Liver (tissue), 9 donors: ENCODE measurements around the gene INHBA. TPM values are rescaled to one million over a fixed set of nuclear protein-coding genes. Genes with fewer than 3 reads are reported as not detected.

Experiments used
- DNase-seq: peaks from one replicate; pipeline ENCODE4 v3.0.0-alpha.2; 2017; ENCODE audit warnings: low spot score
- H3K27ac ChIP-seq, 2 donors: one replicate each; pipeline ENCODE4 v1.7.0; 2013; ENCODE audit warnings: inconsistent platforms in 2 of 2, low read length in 2 of 2, control low read depth in 1 of 2, low read depth in 1 of 2, mild to moderate bottlenecking in 1 of 2
- H3K27me3 ChIP-seq, 4 donors: one replicate each; pipeline versions ENCODE4 v1.6.1 to v1.7.0; 2013; ENCODE audit warnings: low read length in 3 of 4, inconsistent platforms in 1 of 4, mild to moderate bottlenecking in 1 of 4, moderate library complexity in 1 of 4; ENCODE audit not compliant: control insufficient read depth in 4 of 4, insufficient read depth in 4 of 4
- H3K36me3 ChIP-seq, 4 donors: one replicate each; pipeline versions ENCODE4 v1.6.1 to v1.7.0; 2013; ENCODE audit warnings: low read length in 3 of 4, mild to moderate bottlenecking in 3 of 4, low read depth in 1 of 4, moderate library complexity in 1 of 4; ENCODE audit not compliant: control insufficient read depth in 4 of 4, insufficient read depth in 3 of 4
- H3K4me1 ChIP-seq, 4 donors: one replicate each; pipeline versions ENCODE4 v1.6.1 to v1.7.0; 2013; ENCODE audit warnings: low read length in 3 of 4, mild to moderate bottlenecking in 3 of 4, moderate library complexity in 1 of 4; ENCODE audit not compliant: control insufficient read depth in 4 of 4, insufficient read depth in 4 of 4
- H3K4me3 ChIP-seq, 3 donors: one replicate each; pipeline versions ENCODE4 v1.6.1 to v1.7.0; 2013; ENCODE audit warnings: low read length in 3 of 3, control low read depth in 1 of 3, low read depth in 1 of 3, mild to moderate bottlenecking in 1 of 3
- H3K9ac ChIP-seq, 2 donors: one replicate each; pipeline ENCODE4 v1.7.0; 2013; ENCODE audit warnings: low read length in 2 of 2, mild to moderate bottlenecking in 2 of 2, moderate library complexity in 2 of 2, control low read depth in 1 of 2, low read depth in 1 of 2
- H3K9me3 ChIP-seq, 4 donors: one replicate each; pipeline versions ENCODE4 v1.6.1 to v1.7.0; 2013; ENCODE audit warnings: low read length in 3 of 4; ENCODE audit not compliant: control insufficient read depth in 4 of 4
- ATF3 ChIP-seq: IDR thresholded peaks from 2 replicates; pipeline ENCODE4 v1.6.1; 2016; ENCODE audit warnings: antibody characterized with exemption
- CTCF ChIP-seq: fragments of 150-350 bp; IDR thresholded peaks from 2 replicates; pipeline ENCODE4 v1.5.1; 2017; ENCODE audit warnings: improper control_type of control experiment, low read depth, low read length; ENCODE audit not compliant: missing input control
- EGR1 ChIP-seq, 2 donors: IDR thresholded peaks; 2 replicates each; pipeline ENCODE4 v1.6.1; 2016 to 2018; ENCODE audit warnings: antibody characterized with exemption in 2 of 2, low read depth in 2 of 2
- FOXA1 ChIP-seq: IDR thresholded peaks from 2 replicates; pipeline ENCODE4 v1.6.1; 2016; ENCODE audit warnings: antibody characterized with exemption
- FOXA2 ChIP-seq: IDR thresholded peaks from 2 replicates; pipeline ENCODE4 v1.6.1; 2016; ENCODE audit warnings: antibody characterized with exemption
- GABPA ChIP-seq, 2 donors: IDR thresholded peaks in 1 of 2; conservative IDR thresholded peaks in 1 of 2; 2 replicates each; pipeline ENCODE4 v1.6.1; 2016; ENCODE audit warnings: antibody characterized with exemption in 2 of 2, mild to moderate bottlenecking in 1 of 2, moderate library complexity in 1 of 2
- HNF4G ChIP-seq: IDR thresholded peaks from 2 replicates; pipeline ENCODE4 v1.6.1; 2016; ENCODE audit warnings: antibody characterized with exemption
- JUND ChIP-seq, 2 donors: IDR thresholded peaks; 2 replicates each; pipeline ENCODE4 v1.6.1; 2016; ENCODE audit warnings: antibody characterized with exemption in 2 of 2
- MAX ChIP-seq: IDR thresholded peaks from 2 replicates; pipeline ENCODE4 v1.6.1; 2016; ENCODE audit warnings: antibody characterized with exemption
- NR2F2 ChIP-seq: IDR thresholded peaks from 2 replicates; pipeline ENCODE4 v1.6.1; 2016; ENCODE audit warnings: antibody characterized with exemption
- RAD21 ChIP-seq, 2 donors: IDR thresholded peaks; 2 replicates each; pipeline ENCODE4 v1.6.1; 2016; ENCODE audit warnings: antibody characterized with exemption in 2 of 2, mild to moderate bottlenecking in 2 of 2
- REST ChIP-seq: IDR thresholded peaks from 2 replicates; pipeline ENCODE4 v1.6.1; 2016; ENCODE audit warnings: antibody characterized with exemption, mild to moderate bottlenecking
- SP1 ChIP-seq: IDR thresholded peaks from 2 replicates; pipeline ENCODE4 v1.6.1; 2018; ENCODE audit warnings: antibody characterized with exemption, mild to moderate bottlenecking
- TAF1 ChIP-seq: conservative IDR thresholded peaks from 2 replicates; pipeline ENCODE4 v1.6.1; 2016; ENCODE audit warnings: antibody characterized with exemption, mild to moderate bottlenecking
- YY1 ChIP-seq: IDR thresholded peaks from 2 replicates; pipeline ENCODE4 v1.6.1; 2016; ENCODE audit warnings: antibody characterized with exemption, mild to moderate bottlenecking
- ZBTB33 ChIP-seq: IDR thresholded peaks from 2 replicates; pipeline ENCODE4 v1.6.1; 2016; ENCODE audit warnings: antibody characterized with exemption
- WGBS: extraction: QIAGEN DNeasy Blood & Tissue Kit; methylation state at CpG from one replicate; pipeline ENCODE4 v1.1.7; 2013; 5-methylcytosine and 5-hydroxymethylcytosine counted together
- polyA plus RNA-seq, 2 donors: library from polyadenylated mRNA; stranded (reverse) in 1 of 2; unstranded in 1 of 2; fragments of 200-250 nt in 1 of 2; fragments of >200 nt in 1 of 2; fragmentation: Nextera tagmentation in 1 of 2; extraction: Ambion mirVana in 1 of 2; gene quantifications; one replicate each; pipeline versions ENCODE4 v1.2.1 to v1.2.3, GENCODE V29; 2013 to 2015
- total RNA-seq, 2 donors: library from RNA; depleted of rRNA; stranded (reverse); fragments of >200 nt; gene quantifications; one replicate each; pipeline ENCODE4 v1.2.3, GENCODE V29; 2014
- donor health status: healthy.
- donor health status: healthy.
- donor health status: healthy.
- donor health status: healthy.
- donor health status: healthy.

The INHBA gene
- total and polyA plus RNA-seq, 4 donors: 0.23 to 8.9 (median 3.0) TPM

GRCh38 chr7:41732436-41732785 is 29.5 kb upstream of the INHBA start:
- H3K36me3 ChIP-seq: no peaks in the 10 kb centered on the region
- H3K27me3 ChIP-seq: no peaks in the 10 kb centered on the region
- H3K4me1 ChIP-seq: peaks cover 0 to 4% (median 0%) of the 10 kb centered on the region in 4 donors
- no peak overlapping the region for H3K9ac ChIP-seq
- WGBS: 31% methylated on average over 3 of the region's 3 CpGs
- DNase-seq: no peak
- H3K9me3 ChIP-seq: no peaks in the 10 kb centered on the region
- no peak for TF ChIP-seq MAX
- TF ChIP-seq GABPA (IDR thresholded peaks at IDR 0.05 in 1 of 2, conservative IDR thresholded peaks at IDR 0.05 in 1 of 2): no peak
- no peak for TF ChIP-seq CTCF
- TF ChIP-seq SP1: no peak
- no peak for TF ChIP-seq NR2F2
- no peak for TF ChIP-seq REST
- TF ChIP-seq RAD21 (IDR thresholded peaks at IDR 0.05): no peak
- TF ChIP-seq EGR1 (IDR thresholded peaks at IDR 0.05; ENCODE audit: low read depth in 2 of 2): no peak
- TF ChIP-seq HNF4G: no peak
- no peak for TF ChIP-seq ATF3
- TF ChIP-seq TAF1: no peak
- no peak for TF ChIP-seq FOXA1
- no peak for TF ChIP-seq JUND (IDR thresholded peaks at IDR 0.05)
- TF ChIP-seq FOXA2: no peak
- TF ChIP-seq YY1: no peak
- TF ChIP-seq ZBTB33: no peak
- H3K4me3 ChIP-seq: no peak overlapping the region
- H3K27ac ChIP-seq: no peak overlapping the region
